Hepatocyte (in vitro differentiated cells): Measurements from ENCODE around the gene SNTG2. TPM values are rescaled to one million over a fixed set of nuclear protein-coding genes. Genes with fewer than 3 reads are reported as not detected.

Experiments used
- DNase-seq: peaks from one replicate; pipeline ENCODE4 v3.0.0-alpha.2; 2016; ENCODE audit warnings: low spot score
- H2AFZ ChIP-seq: fragments of 200-600 bp; sonication (generic); 2 replicates; pipeline ENCODE4 v1.6.0; 2016; ENCODE audit warnings: antibody characterized with exemption, mild to moderate bottlenecking
- H3K27ac ChIP-seq: fragments of 200-600 bp; sonication (generic); 2 replicates; pipeline ENCODE4 v1.5.1; 2016; ENCODE audit warnings: mild to moderate bottlenecking
- H3K27me3 ChIP-seq: fragments of 200-600 bp; sonication (generic); 2 replicates; pipeline ENCODE4 v1.6.1; 2016
- H3K36me3 ChIP-seq: fragments of 200-600 bp; sonication (generic); replicated peaks from 2 replicates; pipeline ENCODE4 v1.5.1; 2016; ENCODE audit warnings: low read depth; ENCODE audit not compliant: insufficient read depth
- H3K4me1 ChIP-seq: fragments of 200-600 bp; sonication (generic); 2 replicates; pipeline ENCODE4 v1.5.1; 2016; ENCODE audit warnings: mild to moderate bottlenecking, moderate library complexity; ENCODE audit not compliant: insufficient read depth
- H3K4me2 ChIP-seq: fragments of 200-600 bp; sonication (generic); 2 replicates; pipeline ENCODE4 v1.6.0; 2016
- H3K4me3 ChIP-seq: fragments of 200-600 bp; sonication (generic); 2 replicates; pipeline ENCODE4 v1.5.1; 2016; ENCODE audit warnings: mild to moderate bottlenecking
- H3K79me2 ChIP-seq: fragments of 200-600 bp; sonication (generic); 2 replicates; pipeline ENCODE4 v1.6.0; 2017; ENCODE audit warnings: mild to moderate bottlenecking
- H3K9me2 ChIP-seq: fragments of 200-600 bp; sonication (generic); replicated peaks from 2 replicates; pipeline ENCODE4 v1.6.0; 2017; ENCODE audit warnings: mild to moderate bottlenecking; ENCODE audit not compliant: insufficient read depth
- H3K9me3 ChIP-seq: fragments of 200-600 bp; sonication (generic); 2 replicates; pipeline ENCODE4 v1.5.1; 2016; ENCODE audit warnings: low read depth, mild to moderate bottlenecking
- H4K20me1 ChIP-seq: fragments of 200-600 bp; sonication (generic); 2 replicates; pipeline ENCODE4 v1.6.0; 2016; ENCODE audit warnings: mild to moderate bottlenecking; ENCODE audit not compliant: insufficient read depth, poor library complexity, severe bottlenecking
- EZH2 ChIP-seq: fragments of 200-600 bp; sonication (generic); IDR thresholded peaks from 2 replicates; pipeline ENCODE4 v1.6.1; 2016; ENCODE audit warnings: antibody characterized with exemption, mild to moderate bottlenecking, borderline replicate concordance
- EZH2phosphoT487 ChIP-seq: fragments of 200-600 bp; sonication (generic); IDR thresholded peaks from one replicate; pipeline ENCODE4 v1.6.1; 2018; ENCODE audit warnings: antibody characterized with exemption, mild to moderate bottlenecking, low read depth, moderate library complexity; ENCODE audit not compliant: unreplicated experiment, severe bottlenecking
- WGBS: methylation state at CpG from one replicate; pipeline ENCODE4 v1.1.6; 2016; ENCODE audit warnings: low lambda C conversion rate; ENCODE audit errors: missing lambda C conversion rate; 5-methylcytosine and 5-hydroxymethylcytosine counted together
- polyA plus RNA-seq: library from polyadenylated mRNA; unstranded; fragments of >200 nt; fragmentation: Nextera tagmentation; extraction: Ambion mirVana; gene quantifications from 2 replicates; pipeline ENCODE4 v1.2.1, GENCODE V29; 2016
- total RNA-seq: library from RNA; depleted of rRNA; stranded (reverse); fragments of >200 nt; gene quantifications from 2 replicates; pipeline ENCODE4 v1.2.3, GENCODE V29; 2014
- TF ChIP-seq, protein P1 (sequence below): fragments of 200-600 bp; sonication (generic); IDR thresholded peaks from 2 replicates; pipeline ENCODE4 v1.5.1; 2016; ENCODE audit warnings: antibody characterized with exemption, mild to moderate bottlenecking; ENCODE audit not compliant: poor library complexity

SNTG2 gene
- total and polyA plus RNA-seq, 2 experiments from 2014 or later = not detected

DNA sequence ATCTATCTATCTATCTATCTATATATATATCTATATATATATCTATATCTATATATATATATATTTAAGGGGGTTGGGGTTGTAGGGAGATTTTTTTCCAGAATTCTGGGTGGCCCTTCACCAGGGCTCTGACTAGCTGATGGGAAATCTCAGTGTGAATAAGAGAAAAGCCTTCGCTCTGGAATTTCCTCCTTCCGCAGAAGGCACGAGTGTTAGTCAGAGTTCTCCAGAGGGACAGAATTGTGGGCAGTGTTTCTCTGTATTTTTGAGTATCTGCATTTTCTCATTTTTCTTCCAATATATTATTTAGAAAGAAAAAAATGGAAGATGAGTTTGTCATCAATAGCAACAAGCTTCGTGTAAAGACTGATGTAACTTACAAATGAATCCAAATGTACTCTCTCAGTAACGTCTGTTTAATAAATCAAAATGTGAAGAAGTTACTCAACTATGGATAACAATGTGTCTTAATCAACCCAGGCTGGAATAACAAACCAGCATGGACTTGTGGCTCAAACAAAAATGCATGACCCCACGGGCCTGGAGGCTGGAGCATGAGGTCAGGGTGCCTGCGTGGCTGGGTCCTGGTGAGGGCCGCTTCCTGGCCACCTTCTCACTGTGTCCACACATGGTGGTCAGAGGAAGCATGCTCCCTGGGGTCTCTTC is 10.6 kb upstream of the SNTG2 start:
- Histone ChIP-seq H3K27ac (no peak overlapping the region), H3K36me3 (no peaks in the 10 kb centered on the region), H3K79me2 (no peaks in the 10 kb centered on the region), H3K4me2 (no peak overlapping the region), H3K9me2 (no peaks in the 10 kb centered on the region), H3K4me3 (no peak overlapping the region), H3K4me1 (no peaks in the 10 kb centered on the region), H3K9me3 (no peaks in the 10 kb centered on the region), H3K27me3 (peaks cover 1% of the 10 kb centered on the region), H4K20me1 (no peaks in the 10 kb centered on the region), H2AFZ (no peak overlapping the region)
- no peak for DNase-seq
- TF ChIP-seq EZH2phosphoT487 = no peak
- TF ChIP-seq, protein P1, sequence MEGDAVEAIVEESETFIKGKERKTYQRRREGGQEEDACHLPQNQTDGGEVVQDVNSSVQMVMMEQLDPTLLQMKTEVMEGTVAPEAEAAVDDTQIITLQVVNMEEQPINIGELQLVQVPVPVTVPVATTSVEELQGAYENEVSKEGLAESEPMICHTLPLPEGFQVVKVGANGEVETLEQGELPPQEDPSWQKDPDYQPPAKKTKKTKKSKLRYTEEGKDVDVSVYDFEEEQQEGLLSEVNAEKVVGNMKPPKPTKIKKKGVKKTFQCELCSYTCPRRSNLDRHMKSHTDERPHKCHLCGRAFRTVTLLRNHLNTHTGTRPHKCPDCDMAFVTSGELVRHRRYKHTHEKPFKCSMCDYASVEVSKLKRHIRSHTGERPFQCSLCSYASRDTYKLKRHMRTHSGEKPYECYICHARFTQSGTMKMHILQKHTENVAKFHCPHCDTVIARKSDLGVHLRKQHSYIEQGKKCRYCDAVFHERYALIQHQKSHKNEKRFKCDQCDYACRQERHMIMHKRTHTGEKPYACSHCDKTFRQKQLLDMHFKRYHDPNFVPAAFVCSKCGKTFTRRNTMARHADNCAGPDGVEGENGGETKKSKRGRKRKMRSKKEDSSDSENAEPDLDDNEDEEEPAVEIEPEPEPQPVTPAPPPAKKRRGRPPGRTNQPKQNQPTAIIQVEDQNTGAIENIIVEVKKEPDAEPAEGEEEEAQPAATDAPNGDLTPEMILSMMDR = no peak
- WGBS = 85% methylated on average over 8 of the region's 8 CpGs

DNA sequence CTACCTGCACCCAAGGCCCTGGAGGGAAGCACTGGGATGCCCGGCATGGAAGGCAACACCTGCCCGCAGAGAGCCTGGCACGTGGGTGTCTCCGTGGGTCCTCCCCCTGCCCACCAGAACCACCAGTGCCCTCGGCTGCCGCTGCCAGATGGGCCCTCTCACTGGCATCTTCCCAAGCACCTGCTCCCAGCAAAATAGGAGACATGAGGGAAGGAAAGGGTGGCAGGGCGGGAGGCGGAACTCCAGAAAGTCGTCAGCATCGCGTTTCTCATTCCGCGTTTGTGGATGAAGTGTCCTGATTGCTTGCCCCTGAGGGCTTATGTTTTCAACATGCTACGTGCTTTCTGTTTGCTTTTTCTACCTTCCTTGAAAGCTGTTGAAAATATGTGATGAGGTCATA is 8.8 kb upstream of the SNTG2 start:
- no peak overlapping the region for H3K27ac ChIP-seq
- no peaks in the 10 kb centered on the region for H3K4me1 ChIP-seq
- H3K4me2 ChIP-seq = no peak overlapping the region
- H3K36me3 ChIP-seq = no peaks in the 10 kb centered on the region
- no peaks in the 10 kb centered on the region for H3K9me2 ChIP-seq
- H4K20me1 ChIP-seq = no peaks in the 10 kb centered on the region
- no peak overlapping the region for H2AFZ ChIP-seq
- no peak overlapping the region for H3K4me3 ChIP-seq
- no peaks in the 10 kb centered on the region for H3K79me2 ChIP-seq
- TF ChIP-seq EZH2phosphoT487 = no peak
- TF ChIP-seq, protein P1 = no peak
- TF ChIP-seq EZH2 = no peak
- H3K9me3 ChIP-seq = no peaks in the 10 kb centered on the region
- H3K27me3 ChIP-seq = peaks cover 19% of the 10 kb centered on the region
- 74% methylated on average over 14 of the region's 14 CpGs for WGBS
- no peak for DNase-seq

DNA sequence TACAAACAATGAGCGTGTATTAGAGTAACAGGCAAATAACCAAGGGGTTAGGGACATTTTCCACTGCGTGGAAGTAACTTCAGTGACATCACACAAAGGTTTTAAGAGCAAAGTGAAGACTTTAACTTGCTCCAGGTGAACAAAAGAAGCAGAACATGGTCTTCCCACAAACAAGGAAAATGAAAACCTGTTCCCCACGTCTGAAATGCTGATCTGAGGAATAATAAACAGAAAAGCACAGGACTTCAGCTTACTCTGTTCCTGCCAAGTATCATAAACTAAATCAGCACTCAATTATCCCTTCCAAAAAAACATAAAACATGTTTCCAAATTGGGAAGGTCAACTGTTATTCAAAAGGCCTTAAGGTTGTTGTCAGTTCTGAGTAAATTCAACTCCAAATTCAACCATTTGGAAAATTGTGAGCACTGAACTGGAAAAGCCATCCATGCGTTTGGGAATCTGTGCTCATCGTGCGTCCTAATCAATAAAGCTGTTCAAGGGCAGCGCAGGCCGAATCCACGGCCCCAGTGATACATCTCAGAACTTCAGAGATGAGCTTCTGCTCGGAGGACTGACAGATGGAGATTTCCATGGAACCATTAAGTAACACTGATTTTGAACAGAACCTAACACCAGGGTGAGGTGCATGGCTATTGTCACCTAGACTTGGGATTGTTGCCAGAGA is 7.7 kb upstream of the SNTG2 start:
- H3K4me3 ChIP-seq = no peak overlapping the region
- H3K9me2 ChIP-seq = no peaks in the 10 kb centered on the region
- no peaks in the 10 kb centered on the region for H4K20me1 ChIP-seq
- H3K27ac ChIP-seq = no peak overlapping the region
- H3K4me1 ChIP-seq = no peaks in the 10 kb centered on the region
- 85% methylated on average over 10 of the region's 10 CpGs for WGBS
- TF ChIP-seq, protein P1 = no peak
- TF ChIP-seq EZH2phosphoT487 = no peak
- no peak for TF ChIP-seq EZH2
- no peaks in the 10 kb centered on the region for H3K36me3 ChIP-seq
- no peaks in the 10 kb centered on the region for H3K79me2 ChIP-seq
- no peak for DNase-seq
- peaks cover 28% of the 10 kb centered on the region for H3K27me3 ChIP-seq
- H3K9me3 ChIP-seq = no peaks in the 10 kb centered on the region
- H3K4me2 ChIP-seq = no peak overlapping the region
- H2AFZ ChIP-seq = no peak overlapping the region
